Endothelial cell of umbilical vein (primary cell): Measurements from ENCODE around the gene USF1. TPM values are rescaled to one million over a fixed set of nuclear protein-coding genes. Genes with fewer than 3 reads are reported as not detected.

ENCODE experiments used
- BruUV-seq: library from RNA; stranded (reverse); fragments of 400-500 nt; replicated peaks from 2 replicates; lab custom pipeline; 2021; lab: Mats Ljungman, UMichigan
- CTCF ChIA-PET: fragments of 300-600, 350-600 bp; sonication (Branson Sonifier 250); formaldehyde crosslinking; loops from one replicate; lab custom pipeline; 2021; ENCODE audit warnings: antibody characterized with exemption, inconsistent platforms; lab: Charles Lee
- POLR2A ChIA-PET: fragments of 300-600, 350-600 bp; sonication (Branson Sonifier 250); formaldehyde crosslinking; loops from one replicate; lab custom pipeline; 2021; ENCODE audit warnings: antibody characterized with exemption, inconsistent platforms; lab: Charles Lee
- DNase-seq: peaks from one replicate; pipeline ENCODE4 v3.0.0-alpha.2; 2011; ENCODE audit warnings: low read depth, low spot score
- FAIRE-seq: peaks from 2 replicates; lab custom pipeline; 2011; peaks lifted over from hg19 to GRCh38; lab: Jason Lieb, UNC
- H2AFZ ChIP-seq: 2 replicates; pipeline ENCODE4 v1.6.0; 2012; ENCODE audit warnings: low read depth, low read length, control low read depth, inconsistent platforms
- H3K27ac ChIP-seq: 2 replicates; pipeline ENCODE4 v1.5.1; 2011; ENCODE audit warnings: low read depth, mild to moderate bottlenecking, control low read depth, low read length, moderate library complexity; ENCODE audit not compliant: insufficient read depth
- H3K27me3 ChIP-seq, 2 experiments: 2 replicates each; pipeline versions ENCODE4 v1.6.0 to v1.6.1; 2011; ENCODE audit warnings: low read length in 2 of 2, mixed read lengths in 1 of 2; ENCODE audit not compliant: control insufficient read depth in 2 of 2, insufficient read depth in 2 of 2
- H3K36me3 ChIP-seq, 2 experiments: 2 replicates in 1 of 2; 3 replicates in 1 of 2; pipeline ENCODE4 v1.5.1; 2011; ENCODE audit warnings: low read length in 2 of 2, mild to moderate bottlenecking in 1 of 2, moderate library complexity in 1 of 2; ENCODE audit not compliant: control insufficient read depth in 2 of 2, insufficient read depth in 2 of 2; ENCODE audit errors: extremely low read depth in 1 of 2
- H3K4me1 ChIP-seq: 3 replicates; pipeline ENCODE4 v1.5.1; 2011; ENCODE audit warnings: mild to moderate bottlenecking, low read length; ENCODE audit not compliant: control insufficient read depth, insufficient read depth; ENCODE audit errors: extremely low read depth
- H3K4me2 ChIP-seq: 2 replicates; pipeline ENCODE4 v1.6.1; 2011; ENCODE audit warnings: low read length, control low read depth, mixed read lengths; ENCODE audit not compliant: insufficient read depth
- H3K4me3 ChIP-seq, 3 experiments: fragments of 200-600 bp in 1 of 3; sonication (generic), shearing (Covaris generic) in 1 of 3; replicated peaks in 1 of 3; 2 replicates each; pipeline ENCODE4 v1.5.1; 2011 to 2016; ENCODE audit warnings: control low read depth in 3 of 3, low read length in 3 of 3, mild to moderate bottlenecking in 2 of 3, inconsistent platforms in 1 of 3, low read depth in 1 of 3, moderate library complexity in 1 of 3; ENCODE audit not compliant: insufficient read depth in 1 of 3
- H3K79me2 ChIP-seq: 2 replicates; pipeline ENCODE4 v1.6.0; 2012; ENCODE audit warnings: low read length, inconsistent platforms; ENCODE audit not compliant: control insufficient read depth, insufficient read depth
- H3K9ac ChIP-seq: replicated peaks from 2 replicates; pipeline ENCODE3; 2011; ENCODE audit warnings: low read length, control low read depth; ENCODE audit not compliant: insufficient read depth; ENCODE audit errors: extremely low read depth
- H3K9me1 ChIP-seq: replicated peaks from 3 replicates; pipeline ENCODE4 v1.6.0; 2011; ENCODE audit warnings: mild to moderate bottlenecking, low read length; ENCODE audit not compliant: control insufficient read depth, insufficient read depth; ENCODE audit errors: extremely low read depth
- H3K9me3 ChIP-seq: replicated peaks from 2 replicates; pipeline ENCODE4 v1.5.1; 2012; ENCODE audit warnings: low read length, inconsistent platforms; ENCODE audit not compliant: control insufficient read depth, insufficient read depth
- H4K20me1 ChIP-seq: replicated peaks from 2 replicates; pipeline ENCODE3; 2011; ENCODE audit warnings: mild to moderate bottlenecking, low read length; ENCODE audit not compliant: control insufficient read depth, insufficient read depth; ENCODE audit errors: extremely low read depth
- EZH2 ChIP-seq: IDR thresholded peaks from 2 replicates; pipeline ENCODE4 v1.6.1; 2012; ENCODE audit warnings: borderline replicate concordance, low read depth, mild to moderate bottlenecking, moderate library complexity, low read length, inconsistent platforms; ENCODE audit not compliant: severe bottlenecking
- FOS ChIP-seq: IDR thresholded peaks from 2 replicates; pipeline ENCODE4 v1.6.1; 2011; ENCODE audit warnings: mild to moderate bottlenecking, low read length, moderate library complexity, borderline replicate concordance; ENCODE audit not compliant: insufficient read depth
- GATA2 ChIP-seq: IDR thresholded peaks from 2 replicates; pipeline ENCODE4 v1.7.0; 2011; ENCODE audit warnings: low read depth, mild to moderate bottlenecking, moderate library complexity, mixed read lengths, low read length; ENCODE audit not compliant: insufficient read length, insufficient read depth
- JUN ChIP-seq: IDR thresholded peaks from 2 replicates; pipeline ENCODE4 v1.6.1; 2011; ENCODE audit warnings: borderline replicate concordance, low read depth; ENCODE audit not compliant: insufficient read length, insufficient read depth
- MYC ChIP-seq: IDR thresholded peaks from one replicate; pipeline ENCODE4 v1.6.1; 2011; ENCODE audit warnings: mild to moderate bottlenecking, low read depth, low read length
- POLR2A ChIP-seq: IDR thresholded peaks from 2 replicates; pipeline ENCODE4 v1.6.1; 2012; ENCODE audit warnings: low read depth, mild to moderate bottlenecking, control low read depth, low read length
- POLR2AphosphoS5 ChIP-seq: IDR thresholded peaks from 2 replicates; pipeline ENCODE4 v1.6.1; 2012; ENCODE audit warnings: low read depth, mild to moderate bottlenecking, control low read depth, low read length, moderate library complexity; ENCODE audit not compliant: insufficient read depth
- dilution Hi-C: fragments of 300-500 bp; cut with MboI; formaldehyde crosslinking; loops from one replicate; pipeline ENCODE4 v1.15.0; 2019; ENCODE audit warnings: low sequenced_read_pairs; ENCODE audit not compliant: extremely low pct_ligation_motif_present
- intact Hi-C: fragments of 100-400 bp; cut with micrococcal nuclease; formaldehyde crosslinking; loops from one replicate; pipeline ENCODE4 v1.10.0; 2022
- polyA plus RNA-seq, 4 experiments: library from polyadenylated mRNA; depleted of rRNA in 3 of 4; stranded (reverse) in 3 of 4; unstranded in 1 of 4; fragments of >200 nt; gene quantifications; 2 replicates each; pipeline versions ENCODE4 v1.2.1 to v1.2.3, GENCODE V29; 2011 to 2012; ENCODE audit warnings: missing spikeins in 1 of 4
- total RNA-seq: library from RNA; stranded (reverse); gene quantifications from 2 replicates; pipeline ENCODE4 v1.2.3, GENCODE V29; 2021
- TF ChIP-seq, protein P1 (sequence below): IDR thresholded peaks from 2 replicates; pipeline ENCODE4 v1.6.1; 2011; ENCODE audit not compliant: insufficient read depth, insufficient read length
- TF ChIP-seq, protein P2 (sequence below), 2 donors: IDR thresholded peaks; 1 replicate in 1 of 2; 2 replicates in 1 of 2; pipeline ENCODE4 v1.5.1; 2011; ENCODE audit warnings: low read length in 2 of 2, mild to moderate bottlenecking in 2 of 2, moderate library complexity in 2 of 2, control low read depth in 1 of 2, inconsistent platforms in 1 of 2, low read depth in 1 of 2; ENCODE audit not compliant: insufficient read depth in 1 of 2; ENCODE audit errors: extremely low read depth in 1 of 2

USF1 gene
- total and polyA plus RNA-seq, 2 donors (not counting 3 experiments of a cell fraction or from before 2014, with no cell fraction given), result 53.4 to 56.7 TPM

DNA sequence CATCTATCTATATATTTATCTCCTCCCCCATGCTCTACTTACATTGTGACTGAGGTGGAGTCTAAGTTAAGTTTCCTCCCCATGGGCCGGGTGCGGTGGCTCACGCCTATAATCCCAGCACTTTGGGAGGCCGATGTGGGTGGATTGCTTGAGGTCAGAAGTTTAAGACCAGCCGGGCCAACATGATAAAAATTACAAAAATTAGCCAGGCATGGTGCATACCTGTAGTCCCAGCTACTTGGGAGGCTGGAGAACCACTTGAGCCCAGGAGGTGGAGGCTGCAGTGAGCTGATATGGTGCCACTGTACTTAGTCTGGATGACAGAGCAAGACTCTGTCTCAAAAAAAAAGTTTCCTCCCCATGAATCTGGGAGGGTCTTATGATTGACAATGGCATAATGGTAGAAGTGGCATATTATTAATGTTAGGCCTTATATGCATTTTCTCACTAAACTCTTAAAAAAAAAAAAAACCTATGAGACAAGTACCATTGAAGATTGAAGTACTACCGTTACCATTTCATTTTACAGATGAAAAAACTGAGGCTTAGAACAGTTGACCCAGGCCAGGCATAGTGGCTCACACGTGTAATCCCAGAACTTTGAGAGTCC is 36.1 kb downstream of the USF1 start:
- CTCF ChIA-PET, result interaction anchor here (6.4 kb wide), 1 partner anchor 12 kb away, joined by 86 read pairs; no protein-coding TSS in a partner anchor
- Histone ChIP-seq H3K9ac (no peak overlapping the region), H4K20me1 (no peaks in the 10 kb centered on the region), H3K27me3 (no peaks in the 10 kb centered on the region), H2AFZ (no peak overlapping the region), H3K9me3 (no peaks in the 10 kb centered on the region), H3K79me2 (peaks cover 28% of the 10 kb centered on the region), H3K9me1 (no peaks in the 10 kb centered on the region), H3K4me3 (no peak overlapping the region), H3K4me1 (peaks cover 25% of the 10 kb centered on the region), H3K4me2 (no peak overlapping the region), H3K27ac (no peak overlapping the region), H3K36me3 (no peaks in the 10 kb centered on the region)
- POLR2A ChIA-PET, result no interaction called here
- TF ChIP-seq JUN (no peak), MYC (no peak), POLR2A (no peak)
- DNase-seq (no peak), FAIRE-seq (no peak)
- intact Hi-C loops, result no loop called here
- dilution Hi-C loops, result no loop called here
- BruUV-seq, result no TSS peak

DNA sequence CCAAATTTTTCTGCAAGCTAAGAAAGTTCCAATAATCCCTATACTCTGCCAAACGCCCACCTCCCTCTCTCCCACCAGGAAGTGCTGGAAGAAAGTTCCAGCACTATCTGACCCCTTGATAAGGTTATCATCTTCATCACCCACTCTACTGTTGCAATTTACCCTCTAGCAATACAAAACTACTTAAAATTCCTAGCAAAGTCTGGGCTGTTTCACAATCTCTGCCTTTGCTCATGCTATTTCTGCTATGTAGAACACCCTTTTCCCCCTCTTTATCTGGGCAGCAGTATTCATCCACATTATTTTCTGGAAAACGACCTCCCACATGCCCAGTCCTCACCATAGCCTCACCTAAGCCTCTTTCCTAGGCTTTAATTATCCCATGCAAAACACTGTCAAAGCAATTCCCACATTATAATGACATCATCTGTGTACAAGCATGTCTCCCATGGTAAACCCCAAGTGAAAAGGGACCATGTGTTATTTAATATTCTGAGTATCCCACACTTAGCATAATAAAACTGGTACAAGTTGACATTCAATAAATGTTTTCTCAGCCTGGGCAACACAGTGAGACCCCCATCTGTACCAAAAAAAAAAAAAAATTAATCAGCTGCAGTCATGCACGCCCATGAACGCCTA is 36.8 kb downstream of the USF1 start:
- TF ChIP-seq, protein P1, sequence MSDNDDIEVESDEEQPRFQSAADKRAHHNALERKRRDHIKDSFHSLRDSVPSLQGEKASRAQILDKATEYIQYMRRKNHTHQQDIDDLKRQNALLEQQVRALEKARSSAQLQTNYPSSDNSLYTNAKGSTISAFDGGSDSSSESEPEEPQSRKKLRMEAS, result no peak
- TF ChIP-seq JUN (no peak), POLR2A (no peak), POLR2AphosphoS5 (no peak), FOS (no peak), EZH2 (no peak), MYC (no peak), GATA2 (no peak)
- TF ChIP-seq, protein P2, sequence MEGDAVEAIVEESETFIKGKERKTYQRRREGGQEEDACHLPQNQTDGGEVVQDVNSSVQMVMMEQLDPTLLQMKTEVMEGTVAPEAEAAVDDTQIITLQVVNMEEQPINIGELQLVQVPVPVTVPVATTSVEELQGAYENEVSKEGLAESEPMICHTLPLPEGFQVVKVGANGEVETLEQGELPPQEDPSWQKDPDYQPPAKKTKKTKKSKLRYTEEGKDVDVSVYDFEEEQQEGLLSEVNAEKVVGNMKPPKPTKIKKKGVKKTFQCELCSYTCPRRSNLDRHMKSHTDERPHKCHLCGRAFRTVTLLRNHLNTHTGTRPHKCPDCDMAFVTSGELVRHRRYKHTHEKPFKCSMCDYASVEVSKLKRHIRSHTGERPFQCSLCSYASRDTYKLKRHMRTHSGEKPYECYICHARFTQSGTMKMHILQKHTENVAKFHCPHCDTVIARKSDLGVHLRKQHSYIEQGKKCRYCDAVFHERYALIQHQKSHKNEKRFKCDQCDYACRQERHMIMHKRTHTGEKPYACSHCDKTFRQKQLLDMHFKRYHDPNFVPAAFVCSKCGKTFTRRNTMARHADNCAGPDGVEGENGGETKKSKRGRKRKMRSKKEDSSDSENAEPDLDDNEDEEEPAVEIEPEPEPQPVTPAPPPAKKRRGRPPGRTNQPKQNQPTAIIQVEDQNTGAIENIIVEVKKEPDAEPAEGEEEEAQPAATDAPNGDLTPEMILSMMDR (IDR thresholded peaks at IDR 0.05; ENCODE audit: extremely low read depth in 1 of 2, insufficient read depth in 1 of 2, low read depth in 1 of 2, low read length in 2 of 2), result no peak
- Histone ChIP-seq H3K27me3 (no peaks in the 10 kb centered on the region), H2AFZ (no peak overlapping the region), H3K36me3 (no peaks in the 10 kb centered on the region), H3K4me2 (no peak overlapping the region), H3K4me1 (peaks cover 18% of the 10 kb centered on the region), H3K79me2 (peaks cover 30% of the 10 kb centered on the region), H3K9me1 (no peaks in the 10 kb centered on the region), H3K9ac (no peak overlapping the region), H3K4me3 (no peak overlapping the region), H3K27ac (no peak overlapping the region), H3K9me3 (no peaks in the 10 kb centered on the region), H4K20me1 (no peaks in the 10 kb centered on the region)
- dilution Hi-C loops, result no loop called here
- DNase-seq (no peak), FAIRE-seq (no peak)
- ChIA-PET POLR2A (no interaction called here), CTCF (interaction anchor here (0.5 to 3.9 kb wide), 3 partner anchors 11 to 124 kb away, joined by 3 to 25 read pairs (median 3); partner anchors contain the start of gene DEDD)
- BruUV-seq, result no TSS peak
- intact Hi-C loops, result no loop called here
